ENCODE data around the gene HSF2BP. TPM values are rescaled to one million over a fixed set of nuclear protein-coding genes. Genes with fewer than 3 reads are reported as not detected.

Gene HSF2BP
- total RNA-seq, 1 experiment from 2014 or later = 1.5 TPM

DNA sequence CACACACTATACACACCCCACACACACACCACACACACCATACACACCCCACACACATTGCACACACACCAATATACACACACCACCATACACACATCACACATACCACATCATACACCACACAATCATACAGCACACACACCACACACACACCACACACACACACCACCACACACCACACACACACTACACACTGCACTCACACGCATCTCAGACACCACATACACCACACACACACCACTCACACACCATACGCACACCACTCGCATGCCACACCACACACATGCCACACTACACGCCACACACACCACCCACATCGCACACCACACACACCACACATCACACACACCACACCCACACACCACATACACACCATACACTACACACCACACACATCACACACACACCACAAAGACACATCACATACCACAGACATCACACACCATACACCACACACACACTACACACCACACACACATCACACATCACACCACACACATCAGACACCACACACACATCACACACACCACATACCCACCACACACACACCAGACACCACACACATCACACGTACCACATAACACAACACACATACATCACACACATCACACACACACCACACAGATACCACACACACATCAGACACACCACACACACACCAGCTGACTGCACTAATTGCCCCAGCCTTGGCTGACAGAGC lies 54.6 kb downstream of the HSF2BP start:
- Histone ChIP-seq H3K18ac (ENCODE audit: insufficient read length, low read depth, low read length) (peak overlapping the region; percentile 5), H4K5ac (ENCODE audit: insufficient read length, low read depth, low read length) (peak overlapping the region; percentile 28), H3T11ph (ENCODE audit: low read length) (no peak overlapping the region), H2BK120ac (ENCODE audit: low read depth, low read length, poor library complexity, severe bottlenecking) (no peak overlapping the region), H3K23me2 (ENCODE audit: insufficient read length, low read depth, low read length, poor library complexity, severe bottlenecking) (no peaks in the 10 kb centered on the region), H2BK20ac (ENCODE audit: low read depth, low read length, poor library complexity, severe bottlenecking) (no peak overlapping the region), H4K8ac (replicated peaks; ENCODE audit: insufficient read length, low read depth, low read length) (peak overlapping the region; percentile 12), H2BK5ac (ENCODE audit: insufficient read length, low read length) (no peak overlapping the region), H4K20me1 (ENCODE audit: control insufficient read depth, insufficient read depth, insufficient read length) (no peaks in the 10 kb centered on the region), H3K14ac (ENCODE audit: insufficient read depth, low read length) (no peak overlapping the region), H2BK15ac (ENCODE audit: low read depth, low read length) (no peak overlapping the region), H2AK5ac (ENCODE audit: insufficient read length, low read length) (no peak overlapping the region), H3K23ac (ENCODE audit: insufficient read length, low read depth, low read length) (no peak overlapping the region), H3K27me3 (ENCODE audit: insufficient read depth, low read length) (no peaks in the 10 kb centered on the region), H3K27ac (ENCODE audit: insufficient read length, low read depth, low read length) (no peak overlapping the region), H4K91ac (ENCODE audit: insufficient read length, low read depth, low read length) (no peak overlapping the region), H3K9me3 (ENCODE audit: control insufficient read depth, low read depth, low read length) (no peaks in the 10 kb centered on the region), H3K4ac (ENCODE audit: low read depth, low read length) (no peak overlapping the region), H3K56ac (ENCODE audit: insufficient read length, low read depth, low read length) (no peak overlapping the region), H2AFZ (ENCODE audit: low read length) (no peak overlapping the region), H3K4me1 (ENCODE audit: insufficient read depth, low read length) (no peaks in the 10 kb centered on the region), H3K4me2 (ENCODE audit: insufficient read depth, insufficient read length, low read length) (no peak overlapping the region), H2BK12ac (ENCODE audit: insufficient read length, low read depth, low read length) (no peak overlapping the region), H3K79me2 (ENCODE audit: insufficient read depth, low read length) (no peaks in the 10 kb centered on the region), H3K79me1 (ENCODE audit: insufficient read depth, low read depth, low read length, poor library complexity, severe bottlenecking) (no peaks in the 10 kb centered on the region), H3K9ac (ENCODE audit: extremely low read depth, insufficient read length, low read length) (no peak overlapping the region)
- no peak for TF ChIP-seq CTCF (conservative IDR thresholded peaks at IDR 0.05)
- H3K36me3 Mint-ChIP-seq (ENCODE audit: insufficient read depth in 1 of 3, low read depth in 3 of 3) = no peaks in the 10 kb centered on the region
- no peaks in the 10 kb centered on the region for H3K27me3 Mint-ChIP-seq (ENCODE audit: low read depth)
- no peaks in the 10 kb centered on the region for H3K4me1 Mint-ChIP-seq
- no peaks in the 10 kb centered on the region for H3K9me3 Mint-ChIP-seq
- H3K4me3 Mint-ChIP-seq = no peak overlapping the region
- no peak overlapping the region for H3K27ac Mint-ChIP-seq
- WGBS (ENCODE audit: extremely low coverage, insufficient read length, low lambda C conversion rate) = 100% methylated on average over 5 of the region's 6 CpGs
- no peak for DNase-seq
